PC-9 (cell line): ENCODE measurements around the gene IL10RB. TPM values are rescaled to one million over a fixed set of nuclear protein-coding genes. Genes with fewer than 3 reads are reported as not detected.
"Not testable (repeated sequence)": the region's sequence is repeated elsewhere in the genome, so short reads cannot be mapped to it uniquely, and the experiment has no call there.

Experiments used
- BruUV-seq: library from RNA; stranded (reverse); fragments of 400-500 nt; replicated peaks from 2 replicates; lab custom pipeline; 2021; lab: Mats Ljungman, UMichigan
- CTCF ChIA-PET: fragments of 300-600 bp; sonication (Branson Sonifier 250); formaldehyde crosslinking; loops from one replicate; lab custom pipeline; 2022; ENCODE audit warnings: antibody characterized with exemption; lab: Charles Lee
- POLR2A ChIA-PET: fragments of 300-600 bp; sonication (Branson Sonifier 250); formaldehyde crosslinking; loops from one replicate; lab custom pipeline; 2022; ENCODE audit warnings: antibody characterized with exemption; ENCODE audit not compliant: unreplicated experiment; lab: Charles Lee
- DNase-seq, 2 experiments: peaks; one replicate each; pipeline versions ENCODE4 v3.0.0 to v3.0.0-alpha.2; 2015 to 2022; ENCODE audit warnings: mixed read lengths in 1 of 2
- H2AFZ ChIP-seq: fragments of 200-600 bp; sonication (generic); 2 replicates; pipeline ENCODE4 v1.8.1; 2017; ENCODE audit warnings: antibody characterized with exemption
- H3F3A ChIP-seq: fragments of 200-600 bp; sonication (generic); 2 replicates; pipeline ENCODE4 v1.8.1; 2017; ENCODE audit warnings: antibody characterized with exemption, mild to moderate bottlenecking, low read depth; ENCODE audit not compliant: insufficient read depth
- H3K27ac ChIP-seq: fragments of 200-600 bp; sonication (generic); 2 replicates; pipeline ENCODE4 v1.6.1; 2016; ENCODE audit warnings: mixed run types
- H3K27me3 ChIP-seq: fragments of 200-600 bp; sonication (generic); 2 replicates; pipeline ENCODE4 v1.6.1; 2016; ENCODE audit warnings: low read depth, mixed run types; ENCODE audit not compliant: insufficient read depth
- H3K36me3 ChIP-seq: fragments of 200-600 bp; sonication (generic); 2 replicates; pipeline ENCODE4 v1.6.1; 2016; ENCODE audit warnings: low read depth, mixed run types
- H3K4me1 ChIP-seq: fragments of 200-600 bp; sonication (generic); replicated peaks from 2 replicates; pipeline ENCODE4 v1.6.1; 2016; ENCODE audit warnings: mixed run types; ENCODE audit not compliant: insufficient read depth
- H3K4me2 ChIP-seq: fragments of 200-600 bp; sonication (generic); 2 replicates; pipeline ENCODE4 v1.6.1; 2017; ENCODE audit warnings: mixed run types
- H3K4me3 ChIP-seq: fragments of 200-600 bp; sonication (generic); 2 replicates; pipeline ENCODE4 v1.6.1; 2016; ENCODE audit warnings: mixed run types
- H3K79me2 ChIP-seq: fragments of 200-600 bp; sonication (generic); 2 replicates; pipeline ENCODE4 v1.6.1; 2017; ENCODE audit warnings: low read depth, mixed run types
- H3K9me2 ChIP-seq: fragments of 200-600 bp; sonication (generic); 2 replicates; pipeline ENCODE4 v1.8.1; 2017; ENCODE audit warnings: mild to moderate bottlenecking; ENCODE audit not compliant: insufficient read depth
- H3K9me3 ChIP-seq: fragments of 200-600 bp; sonication (generic); 2 replicates; pipeline ENCODE4 v1.8.1; 2016; ENCODE audit warnings: low read depth; ENCODE audit not compliant: insufficient read depth
- H4K20me1 ChIP-seq: fragments of 200-600 bp; sonication (generic); 2 replicates; pipeline ENCODE4 v1.8.1; 2017; ENCODE audit not compliant: insufficient read depth
- EZH2 ChIP-seq: fragments of 200-600 bp; sonication (generic); IDR thresholded peaks from 2 replicates; pipeline ENCODE4 v1.8.0; 2017; ENCODE audit warnings: antibody characterized with exemption, low read depth
- intact Hi-C: fragments of 100-400 bp; cut with micrococcal nuclease; formaldehyde crosslinking; loops from one replicate; pipeline ENCODE4 v1.10.0; 2022; ENCODE audit not compliant: unreplicated experiment
- total RNA-seq: library from RNA; stranded (reverse); gene quantifications from 2 replicates; pipeline ENCODE4 v1.2.3, GENCODE V29; 2021
- TF ChIP-seq, protein P1 (sequence below): fragments of 200-600 bp; sonication (generic); conservative IDR thresholded peaks from 2 replicates; pipeline ENCODE4 v1.6.1; 2017; ENCODE audit warnings: mixed run types, antibody characterized with exemption, mild to moderate bottlenecking, moderate library complexity

The IL10RB gene
- total RNA-seq, 1 experiment from 2014 or later: 18.3 TPM

GRCh38 chr21:33219954-33220353, 46.2 kb upstream of the IL10RB start:
- POLR2A ChIA-PET: no interaction called here
- no peak overlapping the region for H3K4me3 ChIP-seq
- H3F3A ChIP-seq: no peaks in the 10 kb centered on the region
- H3K36me3 ChIP-seq: no peaks in the 10 kb centered on the region
- H3K4me2 ChIP-seq: no peak overlapping the region
- H3K27me3 ChIP-seq: no peaks in the 10 kb centered on the region
- DNase-seq: no peak
- no peaks in the 10 kb centered on the region for H3K79me2 ChIP-seq
- no peak overlapping the region for H2AFZ ChIP-seq
- H4K20me1 ChIP-seq: no peaks in the 10 kb centered on the region
- H3K27ac ChIP-seq: no peak overlapping the region
- TF ChIP-seq EZH2: no peak
- TF ChIP-seq, protein P1, sequence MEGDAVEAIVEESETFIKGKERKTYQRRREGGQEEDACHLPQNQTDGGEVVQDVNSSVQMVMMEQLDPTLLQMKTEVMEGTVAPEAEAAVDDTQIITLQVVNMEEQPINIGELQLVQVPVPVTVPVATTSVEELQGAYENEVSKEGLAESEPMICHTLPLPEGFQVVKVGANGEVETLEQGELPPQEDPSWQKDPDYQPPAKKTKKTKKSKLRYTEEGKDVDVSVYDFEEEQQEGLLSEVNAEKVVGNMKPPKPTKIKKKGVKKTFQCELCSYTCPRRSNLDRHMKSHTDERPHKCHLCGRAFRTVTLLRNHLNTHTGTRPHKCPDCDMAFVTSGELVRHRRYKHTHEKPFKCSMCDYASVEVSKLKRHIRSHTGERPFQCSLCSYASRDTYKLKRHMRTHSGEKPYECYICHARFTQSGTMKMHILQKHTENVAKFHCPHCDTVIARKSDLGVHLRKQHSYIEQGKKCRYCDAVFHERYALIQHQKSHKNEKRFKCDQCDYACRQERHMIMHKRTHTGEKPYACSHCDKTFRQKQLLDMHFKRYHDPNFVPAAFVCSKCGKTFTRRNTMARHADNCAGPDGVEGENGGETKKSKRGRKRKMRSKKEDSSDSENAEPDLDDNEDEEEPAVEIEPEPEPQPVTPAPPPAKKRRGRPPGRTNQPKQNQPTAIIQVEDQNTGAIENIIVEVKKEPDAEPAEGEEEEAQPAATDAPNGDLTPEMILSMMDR: no peak
- H3K4me1 ChIP-seq: peaks cover 10% of the 10 kb centered on the region
- intact Hi-C loops: no loop called here
- CTCF ChIA-PET: no interaction called here
- no TSS peak for BruUV-seq
- H3K9me3 ChIP-seq: no peaks in the 10 kb centered on the region
- no peaks in the 10 kb centered on the region for H3K9me2 ChIP-seq

- H3K79me2 ChIP-seq, H3K27ac ChIP-seq, POLR2A ChIA-PET, H3K9me3 ChIP-seq, H3K4me2 ChIP-seq, H2AFZ ChIP-seq, H3K36me3 ChIP-seq, DNase-seq, intact Hi-C loops, H4K20me1 ChIP-seq, H3K27me3 ChIP-seq, H3K4me3 ChIP-seq, CTCF ChIA-PET, BruUV-seq, H3K9me2 ChIP-seq: not testable (repeated sequence)
- Histone ChIP-seq H3F3A (peaks cover 15% of the 10 kb centered on the region; the same call in 1 of the 2 replicates), H3K4me1 (peaks cover 16% of the 10 kb centered on the region)
Observed at GRCh38 chr21:33225376-33225775, 40.8 kb upstream of the IL10RB start.

- no peak overlapping the region for H3K4me2 ChIP-seq
- H3K9me3 ChIP-seq: no peaks in the 10 kb centered on the region
- H2AFZ ChIP-seq: no peak overlapping the region
- H4K20me1 ChIP-seq: no peaks in the 10 kb centered on the region
- ChIA-PET CTCF (no interaction called here), POLR2A (no interaction called here)
- H3K9me2 ChIP-seq: no peaks in the 10 kb centered on the region
- H3K36me3 ChIP-seq: no peaks in the 10 kb centered on the region
- intact Hi-C loops: no loop called here
- H3K4me3 ChIP-seq: no peak overlapping the region
- H3K79me2 ChIP-seq: peaks cover 5% of the 10 kb centered on the region; the same call in 1 of the 2 replicates
- peaks cover 23% of the 10 kb centered on the region for H3K4me1 ChIP-seq
- H3K27ac ChIP-seq: no peak overlapping the region
- no peaks in the 10 kb centered on the region for H3K27me3 ChIP-seq
- DNase-seq: no peak
- peaks cover 18% of the 10 kb centered on the region for H3F3A ChIP-seq
- no TSS peak for BruUV-seq
- TF ChIP-seq, protein P1: no peak
- TF ChIP-seq EZH2: no peak
Observed at GRCh38 chr21:33228455-33228854, 37.7 kb upstream of the IL10RB start.
